ENCODE measurements around the gene MKRN2OS.

Gene MKRN2OS

GRCh38 chr3:12512534-12513118 lies 32.7 kb downstream of the MKRN2OS start:
- no peaks in the 10 kb centered on the region for H3K27me3 ChIP-seq (ENCODE audit: insufficient read depth, low read length, poor library complexity, severe bottlenecking)
- H3K4me3 ChIP-seq (ENCODE audit: low read length, poor library complexity, severe bottlenecking): no peak overlapping the region
- H3K79me2 ChIP-seq (ENCODE audit: insufficient read depth, low read length): no peaks in the 10 kb centered on the region
- TF ChIP-seq CTCF (conservative IDR thresholded peaks at IDR 0.05; ENCODE audit: low read length): no peak
- TF ChIP-seq EZH2phosphoT487 (IDR thresholded peaks at IDR 0.05; ENCODE audit: borderline replicate concordance): no peak
- H3F3A ChIP-seq (ENCODE audit: low read depth): no peaks in the 10 kb centered on the region
- no peaks in the 10 kb centered on the region for H3K36me3 ChIP-seq (ENCODE audit: insufficient read depth, low read length)
- no peak overlapping the region for H3K4me2 ChIP-seq (ENCODE audit: low read depth, low read length, poor library complexity, severe bottlenecking)
- H4K20me1 ChIP-seq (ENCODE audit: insufficient read depth, low read length, poor library complexity, severe bottlenecking): no peaks in the 10 kb centered on the region
- H3K4me1 ChIP-seq (ENCODE audit: insufficient read depth, low read length, poor library complexity, severe bottlenecking): no peaks in the 10 kb centered on the region
- H3K9ac ChIP-seq (ENCODE audit: low read depth, low read length, poor library complexity, severe bottlenecking): no peak overlapping the region
- no peaks in the 10 kb centered on the region for H3K9me3 ChIP-seq (ENCODE audit: insufficient read depth, low read depth, low read length)
- H2AFZ ChIP-seq (ENCODE audit: low read length): no peak overlapping the region
- H3K9me2 ChIP-seq (replicated peaks; ENCODE audit: low read depth, low read length): no peaks in the 10 kb centered on the region

GRCh38 chr3:12509466-12509865 lies 35.8 kb downstream of the MKRN2OS start:
- no peak overlapping the region for H3K4me3 ChIP-seq (ENCODE audit: low read length, poor library complexity, severe bottlenecking)
- H3F3A ChIP-seq (ENCODE audit: low read depth): no peaks in the 10 kb centered on the region
- H3K36me3 ChIP-seq (ENCODE audit: insufficient read depth, low read length): no peaks in the 10 kb centered on the region; the same call in 1 of the 2 replicates
- TF ChIP-seq CTCF (conservative IDR thresholded peaks at IDR 0.05; ENCODE audit: low read length): no peak
- no peak for TF ChIP-seq EZH2phosphoT487 (IDR thresholded peaks at IDR 0.05; ENCODE audit: borderline replicate concordance)
- no peaks in the 10 kb centered on the region for H3K9me3 ChIP-seq (ENCODE audit: insufficient read depth, low read depth, low read length)
- H3K4me2 ChIP-seq (ENCODE audit: low read depth, low read length, poor library complexity, severe bottlenecking): no peak overlapping the region
- H3K9me2 ChIP-seq (replicated peaks; ENCODE audit: low read depth, low read length): no peaks in the 10 kb centered on the region
- H3K4me1 ChIP-seq (ENCODE audit: insufficient read depth, low read length, poor library complexity, severe bottlenecking): no peaks in the 10 kb centered on the region
- no peak overlapping the region for H2AFZ ChIP-seq (ENCODE audit: low read length)
- H3K27me3 ChIP-seq (ENCODE audit: insufficient read depth, low read length, poor library complexity, severe bottlenecking): no peaks in the 10 kb centered on the region
- no peaks in the 10 kb centered on the region for H3K79me2 ChIP-seq (ENCODE audit: insufficient read depth, low read length)
- no peak overlapping the region for H3K9ac ChIP-seq (ENCODE audit: low read depth, low read length, poor library complexity, severe bottlenecking)
- H4K20me1 ChIP-seq (ENCODE audit: insufficient read depth, low read length, poor library complexity, severe bottlenecking): no peaks in the 10 kb centered on the region

GRCh38 chr3:12508291-12508700 lies 37.0 kb downstream of the MKRN2OS start:
- Histone ChIP-seq H3K4me1 (ENCODE audit: insufficient read depth, low read length, poor library complexity, severe bottlenecking) (no peaks in the 10 kb centered on the region), H3F3A (ENCODE audit: low read depth) (no peaks in the 10 kb centered on the region), H3K27me3 (ENCODE audit: insufficient read depth, low read length, poor library complexity, severe bottlenecking) (no peaks in the 10 kb centered on the region), H3K79me2 (ENCODE audit: insufficient read depth, low read length) (no peaks in the 10 kb centered on the region), H3K9me3 (ENCODE audit: insufficient read depth, low read depth, low read length) (no peaks in the 10 kb centered on the region), H2AFZ (ENCODE audit: low read length) (no peak overlapping the region), H3K9ac (ENCODE audit: low read depth, low read length, poor library complexity, severe bottlenecking) (no peak overlapping the region), H3K36me3 (ENCODE audit: insufficient read depth, low read length) (peaks cover 12% of the 10 kb centered on the region; the same call in 1 of the 2 replicates), H4K20me1 (ENCODE audit: insufficient read depth, low read length, poor library complexity, severe bottlenecking) (no peaks in the 10 kb centered on the region), H3K4me2 (ENCODE audit: low read depth, low read length, poor library complexity, severe bottlenecking) (no peak overlapping the region), H3K9me2 (replicated peaks; ENCODE audit: low read depth, low read length) (no peaks in the 10 kb centered on the region), H3K4me3 (ENCODE audit: low read length, poor library complexity, severe bottlenecking) (no peak overlapping the region)
- TF ChIP-seq CTCF (conservative IDR thresholded peaks at IDR 0.05; ENCODE audit: low read length) (no peak), EZH2phosphoT487 (IDR thresholded peaks at IDR 0.05; ENCODE audit: borderline replicate concordance) (no peak)
